RWPE1 (cell line): ENCODE measurements around the gene ZFP92.
"Not testable (repeated sequence)": the region's sequence is repeated elsewhere in the genome, so short reads cannot be mapped to it uniquely, and the experiment has no call there.

Source experiments
- CTCF ChIA-PET: fragments of 350-600 bp; sonication (Branson Sonifier 250); formaldehyde crosslinking; extraction: SDS; loops from one replicate; lab custom pipeline; 2021; lab: Yijun Ruan, JAX
- POLR2A ChIA-PET: fragments of 400-600 bp; formaldehyde crosslinking; extraction: SDS; loops from one replicate; lab custom pipeline; 2020; ENCODE audit warnings: antibody characterized with exemption; ENCODE audit not compliant: low non-redundant PET; lab: Yijun Ruan, JAX
- DNase-seq: peaks from one replicate; pipeline ENCODE4 v3.0.0; 2012; ENCODE audit warnings: low spot score
- H3K27ac ChIP-seq: fragments of 450-650 bp; 2 replicates; pipeline ENCODE4 v1.5.1; 2017
- TF ChIP-seq, protein P1 (sequence below): fragments of 450-650 bp; conservative IDR thresholded peaks from 2 replicates; pipeline ENCODE4 v1.5.1; 2017; ENCODE audit warnings: low read depth, mild to moderate bottlenecking

The ZFP92 gene

DNA sequence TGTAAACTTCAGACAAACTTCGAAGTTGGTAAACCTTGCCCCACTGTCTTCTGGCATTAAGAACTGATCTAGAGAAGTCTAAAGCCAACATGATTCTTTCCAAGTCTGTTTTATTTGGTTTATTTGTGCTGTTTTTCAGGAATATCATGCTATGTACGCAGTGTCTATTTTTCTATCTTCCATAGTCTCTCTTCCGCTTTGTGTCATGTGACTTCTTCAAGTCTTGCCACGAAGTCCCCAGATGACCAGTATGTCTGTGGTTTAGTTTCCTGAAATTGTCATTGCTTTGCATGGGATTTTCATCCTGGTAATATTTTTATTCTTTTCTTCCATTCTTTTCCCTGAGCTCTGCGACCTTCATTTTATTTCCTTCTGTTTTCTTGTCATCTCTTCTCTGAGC, 25.2 kb upstream of the ZFP92 start:
- ChIA-PET CTCF (no interaction called here), POLR2A (no interaction called here)
- no peak for DNase-seq
- TF ChIP-seq, protein P1, sequence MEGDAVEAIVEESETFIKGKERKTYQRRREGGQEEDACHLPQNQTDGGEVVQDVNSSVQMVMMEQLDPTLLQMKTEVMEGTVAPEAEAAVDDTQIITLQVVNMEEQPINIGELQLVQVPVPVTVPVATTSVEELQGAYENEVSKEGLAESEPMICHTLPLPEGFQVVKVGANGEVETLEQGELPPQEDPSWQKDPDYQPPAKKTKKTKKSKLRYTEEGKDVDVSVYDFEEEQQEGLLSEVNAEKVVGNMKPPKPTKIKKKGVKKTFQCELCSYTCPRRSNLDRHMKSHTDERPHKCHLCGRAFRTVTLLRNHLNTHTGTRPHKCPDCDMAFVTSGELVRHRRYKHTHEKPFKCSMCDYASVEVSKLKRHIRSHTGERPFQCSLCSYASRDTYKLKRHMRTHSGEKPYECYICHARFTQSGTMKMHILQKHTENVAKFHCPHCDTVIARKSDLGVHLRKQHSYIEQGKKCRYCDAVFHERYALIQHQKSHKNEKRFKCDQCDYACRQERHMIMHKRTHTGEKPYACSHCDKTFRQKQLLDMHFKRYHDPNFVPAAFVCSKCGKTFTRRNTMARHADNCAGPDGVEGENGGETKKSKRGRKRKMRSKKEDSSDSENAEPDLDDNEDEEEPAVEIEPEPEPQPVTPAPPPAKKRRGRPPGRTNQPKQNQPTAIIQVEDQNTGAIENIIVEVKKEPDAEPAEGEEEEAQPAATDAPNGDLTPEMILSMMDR = no peak
- H3K27ac ChIP-seq = no peak overlapping the region

DNA sequence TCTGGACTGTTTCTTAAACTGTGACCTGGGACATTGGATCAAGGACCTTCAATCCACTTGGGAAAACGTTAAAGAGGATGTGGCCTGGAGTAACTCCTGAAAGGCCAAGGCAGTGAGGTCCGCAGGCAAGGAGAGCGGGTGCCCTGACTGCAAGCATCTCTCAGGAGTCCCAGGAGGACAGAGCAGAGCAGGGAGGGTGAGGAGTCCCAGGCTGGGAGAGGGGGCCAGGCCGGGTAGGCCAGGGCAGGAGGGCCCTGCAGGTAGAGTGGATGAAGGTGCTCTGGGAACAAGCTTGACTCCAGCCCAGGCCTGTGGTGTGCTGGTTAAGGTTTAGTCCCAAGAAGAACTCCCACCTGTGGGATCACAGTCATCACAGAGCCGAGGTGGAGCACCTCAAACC, 23.9 kb upstream of the ZFP92 start:
- ChIA-PET CTCF (no interaction called here), POLR2A (no interaction called here)
- DNase-seq = no peak
- TF ChIP-seq, protein P1 = no peak
- no peak overlapping the region for H3K27ac ChIP-seq

DNA sequence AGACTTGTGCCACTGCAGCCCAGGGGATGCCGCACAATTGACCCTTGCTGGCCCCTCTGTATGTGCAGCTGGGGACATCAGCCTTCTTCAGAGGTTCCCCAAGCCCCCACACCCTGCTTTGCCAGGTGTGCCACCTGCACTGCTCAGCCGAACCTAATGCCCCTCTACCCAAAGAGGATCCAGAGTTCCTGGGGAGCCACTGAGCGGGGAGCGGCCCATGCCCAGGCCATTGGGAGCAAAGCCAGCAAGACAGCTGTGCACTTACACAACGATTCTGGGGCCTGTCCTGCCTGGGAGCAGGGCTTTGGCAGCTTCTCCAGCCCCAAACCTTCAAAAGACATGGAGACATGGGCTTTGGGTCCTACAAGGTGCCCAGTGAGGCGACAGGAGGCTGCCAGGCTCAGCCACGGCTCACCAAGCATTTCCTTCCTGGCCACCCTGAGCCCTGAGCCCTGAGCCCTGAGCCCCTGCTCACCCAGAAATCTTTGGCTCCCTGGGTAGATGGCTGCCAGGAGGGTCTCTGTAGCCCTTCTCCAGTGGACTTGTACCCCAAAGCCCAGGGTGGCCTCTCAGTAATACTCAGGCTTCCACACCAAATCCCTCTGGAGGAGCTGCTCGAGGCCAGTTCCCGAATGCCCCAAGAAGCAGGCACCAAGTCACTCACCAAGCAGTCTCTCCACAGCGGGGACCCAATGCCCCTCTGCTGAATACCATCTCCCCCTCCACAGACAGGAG, 23.1 kb upstream of the ZFP92 start:
- TF ChIP-seq, protein P1 = no peak
- ChIA-PET POLR2A (no interaction called here), CTCF (no interaction called here)
- H3K27ac ChIP-seq = no peak overlapping the region
- DNase-seq = no peak

DNA sequence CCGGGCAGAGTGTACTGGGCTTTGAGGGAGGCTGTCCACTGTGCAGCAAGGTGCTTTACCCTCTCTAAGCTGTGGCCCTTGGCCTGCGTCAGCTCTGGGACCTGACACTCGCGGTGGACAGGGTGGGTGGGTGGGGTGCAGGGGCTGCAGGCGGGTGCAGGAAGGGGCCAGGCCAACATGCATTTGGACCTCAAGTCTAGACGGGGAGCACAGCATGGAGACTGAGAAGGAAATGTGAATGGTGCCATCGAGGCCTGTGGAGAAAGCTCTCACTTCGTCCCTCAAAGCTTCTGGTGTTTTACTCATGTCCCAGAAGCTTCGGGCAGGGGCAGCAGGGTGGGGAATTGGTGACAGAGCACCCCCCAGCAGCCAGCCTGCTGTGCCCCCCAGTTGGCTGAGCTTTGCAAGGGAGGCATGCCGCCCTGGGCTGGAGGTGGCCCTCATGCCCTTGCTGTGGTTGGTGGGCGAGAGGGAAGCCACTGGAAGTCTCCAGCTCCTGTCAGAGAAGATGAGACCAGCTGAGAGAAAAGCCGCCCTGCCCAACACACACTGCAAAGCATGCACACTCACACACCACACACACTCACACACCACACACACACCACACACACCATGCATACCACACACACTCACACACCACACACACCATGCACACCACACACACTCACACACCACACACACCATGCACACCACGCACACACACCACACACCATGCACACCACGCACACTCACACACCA, 22.4 kb upstream of the ZFP92 start:
- H3K27ac ChIP-seq = no peak overlapping the region
- CTCF ChIA-PET = no interaction called here
- no peak for DNase-seq
- POLR2A ChIA-PET = no interaction called here
- TF ChIP-seq, protein P1 = no peak

DNA sequence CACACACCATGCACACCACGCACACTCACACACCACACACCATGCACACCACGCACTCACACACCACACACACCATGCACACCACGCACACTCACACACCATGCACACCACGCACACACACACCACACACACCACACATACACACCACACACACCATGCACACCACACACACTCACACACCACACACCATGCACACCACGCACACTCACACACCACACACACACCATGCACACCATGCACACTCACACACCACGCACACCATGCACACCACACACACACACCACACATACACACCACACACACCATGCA, 21.9 kb upstream of the ZFP92 start:
- CTCF ChIA-PET, POLR2A ChIA-PET, H3K27ac ChIP-seq, DNase-seq: not testable (repeated sequence)

DNA sequence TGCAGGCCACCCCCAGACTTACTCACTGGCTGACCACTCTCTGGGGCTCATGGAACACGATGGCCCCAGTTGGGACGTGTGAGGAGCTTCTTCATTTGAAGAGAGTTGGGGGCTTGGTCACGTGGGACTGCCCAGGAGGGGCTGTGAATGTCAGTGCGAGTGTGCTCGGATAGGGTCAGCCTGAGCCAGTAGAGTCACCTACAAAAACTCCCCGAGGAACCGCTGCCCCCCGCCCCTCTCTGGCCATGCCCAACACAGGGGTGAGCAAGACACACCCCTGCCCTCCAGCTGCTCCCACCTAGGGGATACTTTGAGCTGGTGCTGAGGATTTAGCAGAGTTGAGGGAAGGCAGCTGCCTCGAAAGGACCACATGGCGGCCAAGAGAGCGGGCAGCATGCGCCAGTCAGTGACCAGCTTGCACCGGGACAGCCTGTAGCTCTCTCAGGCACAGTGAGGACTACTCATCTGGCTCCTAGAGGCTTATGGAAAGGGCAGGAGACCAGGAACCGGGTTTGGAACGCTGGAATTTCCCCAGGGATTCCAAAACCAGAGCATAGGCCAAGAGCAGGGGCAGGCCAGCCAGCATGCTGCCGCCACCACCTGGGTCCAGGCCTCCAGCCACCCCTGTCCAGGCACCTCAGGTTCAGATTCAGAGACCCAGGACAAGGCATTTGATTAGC, 18.5 kb upstream of the ZFP92 start:
- POLR2A ChIA-PET = no interaction called here

More for the DNA sequence above, 18.5 kb upstream of the ZFP92 start:
- CTCF ChIA-PET = no interaction called here
- TF ChIP-seq, protein P1 = no peak
- H3K27ac ChIP-seq = no peak overlapping the region
- DNase-seq = no peak
